Smooth muscle cell (in vitro differentiated cells): ENCODE measurements around the gene DDX10. TPM values are rescaled to one million over a fixed set of nuclear protein-coding genes. Genes with fewer than 3 reads are reported as not detected.

Experiments used
- DNase-seq: peaks from one replicate; lab custom pipeline; 2025; ENCODE audit not compliant: unreplicated experiment; lab: John Stamatoyannopoulos, UW
- H2AFZ ChIP-seq: fragments of 200-600 bp; sonication (generic); 2 replicates; pipeline ENCODE4 v1.6.0; 2016; ENCODE audit warnings: antibody characterized with exemption, low read depth, mild to moderate bottlenecking
- H3F3A ChIP-seq: fragments of 200-600 bp; sonication (generic); 2 replicates; pipeline ENCODE4 v1.6.0; 2017; ENCODE audit warnings: antibody characterized with exemption, low read depth
- H3K27ac ChIP-seq: fragments of 200-600 bp; sonication (generic); 2 replicates; pipeline ENCODE4 v1.5.1; 2016; ENCODE audit warnings: low read depth, mild to moderate bottlenecking
- H3K27me3 ChIP-seq: fragments of 200-600 bp; sonication (generic); 2 replicates; pipeline ENCODE4 v1.6.1; 2016; ENCODE audit warnings: low read depth, mild to moderate bottlenecking
- H3K36me3 ChIP-seq: fragments of 200-600 bp; sonication (generic); 2 replicates; pipeline ENCODE4 v1.5.1; 2016; ENCODE audit warnings: low read depth
- H3K4me1 ChIP-seq: fragments of 200-600 bp; sonication (generic); 2 replicates; pipeline ENCODE4 v1.5.1; 2016; ENCODE audit warnings: low read depth
- H3K4me2 ChIP-seq: fragments of 200-600 bp; sonication (generic); 2 replicates; pipeline ENCODE4 v1.6.0; 2016; ENCODE audit warnings: mild to moderate bottlenecking
- H3K4me3 ChIP-seq: fragments of 200-600 bp; sonication (generic); 2 replicates; pipeline ENCODE4 v1.5.1; 2016; ENCODE audit warnings: mild to moderate bottlenecking
- H3K79me2 ChIP-seq: fragments of 200-600 bp; sonication (generic); 2 replicates; pipeline ENCODE4 v1.6.0; 2016; ENCODE audit warnings: low read depth, mild to moderate bottlenecking
- H3K9ac ChIP-seq: fragments of 200-600 bp; sonication (generic); 2 replicates; pipeline ENCODE4 v1.6.0; 2016; ENCODE audit warnings: low read depth
- H3K9me3 ChIP-seq: fragments of 200-600 bp; sonication (generic); replicated peaks from 2 replicates; pipeline ENCODE4 v1.5.1; 2016; ENCODE audit warnings: low read depth
- H4K20me1 ChIP-seq: fragments of 200-600 bp; sonication (generic); 2 replicates; pipeline ENCODE4 v1.6.0; 2016; ENCODE audit warnings: low read depth
- WGBS: methylation state at CpG from one replicate; pipeline ENCODE4 v1.1.7; 2016; ENCODE audit warnings: low lambda C conversion rate; 5-methylcytosine and 5-hydroxymethylcytosine counted together
- polyA plus RNA-seq: library from polyadenylated mRNA; unstranded; fragments of >200 nt; fragmentation: Nextera tagmentation; extraction: Ambion mirVana; gene quantifications from 2 replicates; pipeline ENCODE4 v1.2.1, GENCODE V29; 2016
- total RNA-seq: library from RNA; depleted of rRNA; stranded (reverse); fragments of >200 nt; gene quantifications from 2 replicates; pipeline ENCODE4 v1.2.3, GENCODE V29; 2014
- TF ChIP-seq, protein P1 (sequence below): fragments of 200-600 bp; sonication (generic); IDR thresholded peaks from 2 replicates; pipeline ENCODE4 v1.5.1; 2017; ENCODE audit warnings: borderline replicate concordance, mild to moderate bottlenecking, antibody characterized with exemption; ENCODE audit not compliant: insufficient read depth, poor library complexity, severe bottlenecking

Gene DDX10
- total and polyA plus RNA-seq, 2 experiments from 2014 or later: 7.3 to 15.7 TPM

DNA sequence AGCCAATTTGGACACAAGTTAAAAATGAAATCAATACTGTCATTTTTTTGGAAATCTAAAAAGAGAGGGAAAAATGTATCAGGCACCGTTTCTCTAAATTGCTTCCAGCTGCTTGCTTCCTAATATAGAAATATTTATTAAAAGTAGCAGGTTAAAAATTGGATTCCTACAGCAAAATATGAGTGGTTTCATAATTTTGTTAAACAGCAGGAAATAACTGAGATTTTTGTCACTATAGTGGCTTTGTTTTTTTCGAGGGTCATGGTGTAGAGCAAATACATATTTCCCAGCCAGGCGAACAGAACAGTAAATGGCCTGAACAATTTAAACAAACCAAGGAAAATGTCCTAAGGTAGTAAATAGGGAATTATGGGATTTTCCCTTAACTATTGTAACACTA, 159.7 kb downstream of the DDX10 start:
- H3K4me3 ChIP-seq: no peak overlapping the region
- WGBS: 92% methylated on average over 3 of the region's 3 CpGs
- no peaks in the 10 kb centered on the region for H3K4me1 ChIP-seq
- no peaks in the 10 kb centered on the region for H4K20me1 ChIP-seq
- no peaks in the 10 kb centered on the region for H3K27me3 ChIP-seq
- H3K79me2 ChIP-seq: no peaks in the 10 kb centered on the region
- no peaks in the 10 kb centered on the region for H3F3A ChIP-seq
- no peak overlapping the region for H2AFZ ChIP-seq
- H3K9me3 ChIP-seq: no peaks in the 10 kb centered on the region
- no peaks in the 10 kb centered on the region for H3K36me3 ChIP-seq
- no peak for DNase-seq
- TF ChIP-seq, protein P1, sequence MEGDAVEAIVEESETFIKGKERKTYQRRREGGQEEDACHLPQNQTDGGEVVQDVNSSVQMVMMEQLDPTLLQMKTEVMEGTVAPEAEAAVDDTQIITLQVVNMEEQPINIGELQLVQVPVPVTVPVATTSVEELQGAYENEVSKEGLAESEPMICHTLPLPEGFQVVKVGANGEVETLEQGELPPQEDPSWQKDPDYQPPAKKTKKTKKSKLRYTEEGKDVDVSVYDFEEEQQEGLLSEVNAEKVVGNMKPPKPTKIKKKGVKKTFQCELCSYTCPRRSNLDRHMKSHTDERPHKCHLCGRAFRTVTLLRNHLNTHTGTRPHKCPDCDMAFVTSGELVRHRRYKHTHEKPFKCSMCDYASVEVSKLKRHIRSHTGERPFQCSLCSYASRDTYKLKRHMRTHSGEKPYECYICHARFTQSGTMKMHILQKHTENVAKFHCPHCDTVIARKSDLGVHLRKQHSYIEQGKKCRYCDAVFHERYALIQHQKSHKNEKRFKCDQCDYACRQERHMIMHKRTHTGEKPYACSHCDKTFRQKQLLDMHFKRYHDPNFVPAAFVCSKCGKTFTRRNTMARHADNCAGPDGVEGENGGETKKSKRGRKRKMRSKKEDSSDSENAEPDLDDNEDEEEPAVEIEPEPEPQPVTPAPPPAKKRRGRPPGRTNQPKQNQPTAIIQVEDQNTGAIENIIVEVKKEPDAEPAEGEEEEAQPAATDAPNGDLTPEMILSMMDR: no peak
- H3K4me2 ChIP-seq: no peak overlapping the region
- H3K27ac ChIP-seq: no peak overlapping the region
- no peak overlapping the region for H3K9ac ChIP-seq

DNA sequence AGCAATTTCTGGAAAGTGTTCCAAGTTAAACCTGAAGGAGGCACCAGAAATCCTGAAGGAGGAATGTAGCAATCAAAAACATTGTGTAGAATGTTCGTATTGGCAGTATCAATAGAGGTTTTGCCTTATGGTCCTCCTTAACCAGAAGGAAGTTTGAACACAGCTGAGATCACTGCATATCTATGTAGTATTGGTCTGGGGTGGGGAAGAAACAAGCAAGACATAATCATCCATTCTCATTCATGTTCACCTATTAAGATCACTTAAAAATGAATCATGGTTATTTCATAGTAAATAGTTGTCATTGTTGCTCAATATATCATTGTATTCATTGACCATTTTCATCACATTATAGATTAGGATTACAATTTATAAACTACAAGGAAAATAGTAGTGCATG, 160.5 kb downstream of the DDX10 start:
- Histone ChIP-seq H3K4me1 (no peaks in the 10 kb centered on the region), H4K20me1 (no peaks in the 10 kb centered on the region), H3K79me2 (peaks cover 3% of the 10 kb centered on the region), H3K27me3 (no peaks in the 10 kb centered on the region), H3K9me3 (no peaks in the 10 kb centered on the region), H3K36me3 (no peaks in the 10 kb centered on the region), H2AFZ (no peak overlapping the region), H3K4me2 (no peak overlapping the region), H3K27ac (no peak overlapping the region), H3K4me3 (no peak overlapping the region), H3K9ac (no peak overlapping the region), H3F3A (no peaks in the 10 kb centered on the region)
- DNase-seq: no peak
- TF ChIP-seq, protein P1: no peak
- WGBS: 92% methylated on average over 1 of the region's 1 CpG

DNA sequence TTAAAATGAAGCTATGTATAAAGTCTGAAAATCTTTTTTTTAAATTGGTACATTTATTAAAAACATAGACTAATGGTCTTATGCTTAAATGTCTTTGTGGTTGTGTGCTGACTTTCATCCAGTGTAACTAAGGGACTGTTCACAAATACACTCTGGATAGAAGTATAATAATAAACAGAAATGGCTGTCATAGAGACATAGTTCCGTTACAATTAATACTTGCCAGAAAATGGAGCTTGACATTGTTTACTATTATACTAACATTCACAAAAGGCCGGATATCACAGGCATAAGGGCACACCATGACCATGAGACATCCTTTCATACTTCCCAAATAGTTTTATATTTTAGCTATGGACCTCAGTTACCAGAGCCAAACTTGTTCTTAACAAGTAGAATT, 161.3 kb downstream of the DDX10 start:
- WGBS: 94% methylated on average over 2 of the region's 2 CpGs
- no peaks in the 10 kb centered on the region for H3F3A ChIP-seq
- DNase-seq: no peak
- no peak overlapping the region for H2AFZ ChIP-seq
- TF ChIP-seq, protein P1: no peak
- no peak overlapping the region for H3K27ac ChIP-seq
- H3K9ac ChIP-seq: no peak overlapping the region
- H3K36me3 ChIP-seq: no peaks in the 10 kb centered on the region
- H3K4me2 ChIP-seq: no peak overlapping the region
- H3K4me3 ChIP-seq: no peak overlapping the region
- H3K27me3 ChIP-seq: no peaks in the 10 kb centered on the region
- peaks cover 3% of the 10 kb centered on the region for H3K79me2 ChIP-seq
- H3K9me3 ChIP-seq: no peaks in the 10 kb centered on the region
- H4K20me1 ChIP-seq: no peaks in the 10 kb centered on the region
- H3K4me1 ChIP-seq: no peaks in the 10 kb centered on the region

DNA sequence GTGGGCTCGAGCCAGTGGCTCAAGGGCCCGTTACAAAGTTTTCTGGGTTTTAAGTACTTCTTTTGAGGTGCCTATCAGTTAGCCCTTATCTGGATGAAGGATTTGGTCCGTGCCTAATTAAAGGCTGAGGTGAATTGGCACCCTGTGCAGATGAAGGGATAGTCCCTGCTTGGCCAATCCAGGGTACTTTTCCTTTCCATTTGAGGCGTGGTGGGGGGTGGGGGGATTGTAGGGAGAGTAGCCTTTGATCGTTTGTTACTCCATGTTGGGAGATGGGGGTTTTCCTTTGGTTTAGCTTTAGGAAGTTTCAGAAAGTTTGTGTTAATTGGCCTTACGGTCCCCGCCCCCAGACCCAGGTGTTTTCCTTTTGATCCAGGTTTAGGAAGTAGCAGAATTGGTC, 170.8 kb downstream of the DDX10 start:
- no peak for DNase-seq
- H3K27me3 ChIP-seq: no peaks in the 10 kb centered on the region
- H3K27ac ChIP-seq: no peak overlapping the region
- no peak overlapping the region for H3K4me3 ChIP-seq
- H2AFZ ChIP-seq: no peak overlapping the region
- H3K9me3 ChIP-seq: no peaks in the 10 kb centered on the region
- no peaks in the 10 kb centered on the region for H3K36me3 ChIP-seq
- H3K4me2 ChIP-seq: no peak overlapping the region
- H4K20me1 ChIP-seq: no peaks in the 10 kb centered on the region
- TF ChIP-seq, protein P1: no peak
- no peaks in the 10 kb centered on the region for H3F3A ChIP-seq
- no peaks in the 10 kb centered on the region for H3K79me2 ChIP-seq
- 77% methylated on average over 7 of the region's 7 CpGs for WGBS
- no peaks in the 10 kb centered on the region for H3K4me1 ChIP-seq
- H3K9ac ChIP-seq: no peak overlapping the region
